Common myeloid progenitor, CD34-positive (primary cell): Measurements from ENCODE around the gene WFS1.

Experiments
- CTCF ChIA-PET: fragments of 350-600 bp; sonication (Branson Sonifier 250); formaldehyde crosslinking; loops from one replicate; lab custom pipeline; 2021; ENCODE audit warnings: antibody characterized with exemption; lab: Charles Lee
- POLR2A ChIA-PET: fragments of 350-600 bp; sonication (Branson Sonifier 250); formaldehyde crosslinking; loops from one replicate; lab custom pipeline; 2021; ENCODE audit warnings: antibody characterized with exemption; lab: Charles Lee
- DNase-seq, 3 donors: peaks; one replicate each; pipeline versions ENCODE4 v3.0.0 to v3.0.0-alpha.2; 2013
- H3K27ac ChIP-seq, 2 experiments: 1 replicate in 1 of 2; 2 replicates in 1 of 2; pipeline ENCODE4 v1.7.0; 2013; ENCODE audit warnings: inconsistent platforms in 2 of 2, low read length in 2 of 2, mild to moderate bottlenecking in 2 of 2, low read depth in 1 of 2, moderate library complexity in 1 of 2; ENCODE audit not compliant: severe bottlenecking in 2 of 2, insufficient read depth in 1 of 2, poor library complexity in 1 of 2
- H3K27me3 ChIP-seq, 5 experiments: replicated peaks in 2 of 5; 1 replicate in 3 of 5; 2 replicates in 2 of 5; pipeline versions ENCODE4 v1.6.1 to v1.7.0; 2013; ENCODE audit warnings: low read length in 4 of 5, mild to moderate bottlenecking in 2 of 5, moderate library complexity in 2 of 5, inconsistent platforms in 1 of 5; ENCODE audit not compliant: insufficient read depth in 5 of 5, control insufficient read depth in 4 of 5
- H3K36me3 ChIP-seq, 4 experiments: 1 replicate in 2 of 4; 2 replicates in 2 of 4; pipeline versions ENCODE4 v1.6.1 to v1.7.0; 2013; ENCODE audit warnings: low read length in 3 of 4, control low read depth in 1 of 4, mild to moderate bottlenecking in 1 of 4; ENCODE audit not compliant: control insufficient read depth in 4 of 4, insufficient read depth in 4 of 4
- H3K4me1 ChIP-seq, 4 experiments: 1 replicate in 3 of 4; 2 replicates in 1 of 4; pipeline versions ENCODE4 v1.6.1 to v1.7.1; 2013; ENCODE audit warnings: low read length in 3 of 4, mild to moderate bottlenecking in 3 of 4, control low read depth in 1 of 4, inconsistent platforms in 1 of 4, moderate library complexity in 1 of 4; ENCODE audit not compliant: control insufficient read depth in 4 of 4, insufficient read depth in 4 of 4; ENCODE audit errors: control extremely low read depth in 1 of 4
- H3K4me3 ChIP-seq, 7 experiments: 1 replicate in 4 of 7; 2 replicates in 3 of 7; pipeline versions ENCODE4 v1.5.1 to v1.7.0; 2013; ENCODE audit warnings: mild to moderate bottlenecking in 7 of 7, low read length in 6 of 7, moderate library complexity in 6 of 7, inconsistent platforms in 2 of 7, low read depth in 2 of 7, control low read depth in 1 of 7; ENCODE audit not compliant: insufficient read depth in 4 of 7, control insufficient read depth in 1 of 7; ENCODE audit errors: extremely low read depth in 1 of 7
- H3K9me3 ChIP-seq, 5 experiments: 1 replicate in 4 of 5; 2 replicates in 1 of 5; pipeline versions ENCODE4 v1.6.1 to v1.7.1; 2013; ENCODE audit warnings: low read length in 4 of 5, mild to moderate bottlenecking in 2 of 5, inconsistent platforms in 1 of 5, low read depth in 1 of 5, moderate library complexity in 1 of 5; ENCODE audit not compliant: control insufficient read depth in 4 of 5, insufficient read depth in 2 of 5; ENCODE audit errors: control extremely low read depth in 1 of 5
- WGBS: methylation state at CpG from one replicate; pipeline ENCODE4 v1.1.5; 2013; ENCODE audit not compliant: insufficient coverage; 5-methylcytosine and 5-hydroxymethylcytosine counted together

The WFS1 gene

DNA sequence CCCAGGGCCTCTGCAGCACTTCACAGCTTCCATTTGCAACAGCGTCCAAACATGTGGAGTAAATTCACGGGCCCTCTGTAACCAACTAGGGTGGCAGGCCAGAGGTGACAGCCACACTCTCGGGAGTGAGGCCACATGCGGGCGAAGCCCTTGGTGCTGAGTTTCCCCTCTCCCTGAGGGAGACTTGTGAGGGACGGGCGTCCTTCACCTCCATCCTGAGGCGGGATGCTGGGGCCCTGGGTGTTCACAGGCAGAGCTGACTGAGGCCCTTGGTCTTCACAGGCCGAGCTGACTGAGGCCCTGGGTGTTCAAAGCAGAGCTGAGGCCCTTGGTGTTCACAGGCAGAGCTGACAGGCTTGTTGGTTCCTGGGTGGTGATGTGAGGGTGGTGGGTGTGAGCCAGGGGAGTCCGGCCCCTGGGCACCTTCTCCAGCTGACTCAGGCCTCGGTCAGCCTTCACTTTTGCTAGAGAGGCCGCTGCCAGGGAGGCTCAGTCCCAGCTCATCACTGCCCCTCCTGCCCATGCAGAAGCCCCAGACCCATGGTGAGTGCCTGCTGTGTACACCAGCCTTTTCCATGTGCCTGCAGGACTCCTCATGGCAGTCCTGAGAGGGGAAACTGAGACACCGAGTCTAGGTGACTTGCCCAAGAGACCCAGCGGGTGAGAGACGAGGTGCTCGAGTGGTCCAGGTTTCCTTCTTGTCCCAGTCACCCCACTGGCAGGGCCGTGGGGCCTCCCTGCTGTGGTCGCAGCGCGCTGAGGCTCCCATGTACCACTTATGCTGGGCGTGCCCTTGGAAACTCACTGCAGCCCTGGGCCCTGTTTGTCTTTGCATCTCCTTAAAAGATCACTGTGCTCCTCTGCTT is 8.5 kb downstream of the WFS1 start:
- POLR2A ChIA-PET: interaction anchor here (0.7 to 0.8 kb wide), 2 partner anchors 25 to 47 kb away, joined by 3 read pairs; no protein-coding TSS in a partner anchor
- peaks cover 0 to 74% (median 23%) of the 10 kb centered on the region in 5 experiments for H3K27me3 ChIP-seq
- 47% methylated on average over 21 of the region's 21 CpGs for WGBS
- CTCF ChIA-PET: interaction anchor here (1.0 to 28.3 kb wide), 6 partner anchors 11 to 48 kb away, joined by 3 to 452 read pairs (median 4); no protein-coding TSS in a partner anchor
- peak overlapping the region in 3 of 7 experiments; percentile 11 to 37 (median 28) for H3K4me3 ChIP-seq
- peaks cover 0 to 40% (median 23%) of the 10 kb centered on the region in 4 experiments for H3K4me1 ChIP-seq
- no peak overlapping the region for H3K27ac ChIP-seq
- no peak for DNase-seq
- H3K36me3 ChIP-seq: no peaks in the 10 kb centered on the region
- H3K9me3 ChIP-seq: no peaks in the 10 kb centered on the region

DNA sequence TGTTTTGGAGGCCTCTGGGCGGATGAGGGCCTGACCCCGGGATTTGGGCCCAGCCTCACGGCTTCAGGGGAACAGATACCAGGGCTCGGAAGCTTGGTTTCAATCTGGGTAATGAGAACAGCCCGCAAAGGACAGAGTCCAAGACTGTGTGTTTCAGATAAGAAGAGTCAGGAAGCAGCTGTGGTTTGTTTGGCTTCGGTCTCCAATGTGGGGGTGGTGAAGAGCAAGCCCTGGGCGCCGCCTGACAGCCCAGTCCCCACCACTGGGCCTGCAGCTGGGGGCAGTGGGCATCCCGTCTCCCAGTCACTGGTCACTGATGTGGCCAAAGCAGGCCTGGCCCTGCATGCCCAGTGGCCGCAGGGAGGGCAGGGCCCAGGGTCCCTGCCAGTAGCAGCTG is 9.1 kb downstream of the WFS1 start:
- H3K4me1 ChIP-seq: peaks cover 0 to 40% (median 23%) of the 10 kb centered on the region in 4 experiments
- 0% methylated on average over 9 of the region's 10 CpGs for WGBS
- POLR2A ChIA-PET: interaction anchor here (0.7 to 0.8 kb wide), 2 partner anchors 26 to 46 kb away, joined by 3 read pairs; no protein-coding TSS in a partner anchor
- no peaks in the 10 kb centered on the region for H3K9me3 ChIP-seq
- no peak overlapping the region for H3K27ac ChIP-seq
- no peaks in the 10 kb centered on the region for H3K36me3 ChIP-seq
- CTCF ChIA-PET: interaction anchor here (1.0 to 28.3 kb wide), 6 partner anchors 11 to 47 kb away, joined by 3 to 452 read pairs (median 4); no protein-coding TSS in a partner anchor
- H3K4me3 ChIP-seq: peak overlapping the region in 2 of 7 experiments; percentile 11 to 40
- peak; percentile 92 to 98 (median 98) for DNase-seq
- peaks cover 0 to 74% (median 29%) of the 10 kb centered on the region in 5 experiments for H3K27me3 ChIP-seq

DNA sequence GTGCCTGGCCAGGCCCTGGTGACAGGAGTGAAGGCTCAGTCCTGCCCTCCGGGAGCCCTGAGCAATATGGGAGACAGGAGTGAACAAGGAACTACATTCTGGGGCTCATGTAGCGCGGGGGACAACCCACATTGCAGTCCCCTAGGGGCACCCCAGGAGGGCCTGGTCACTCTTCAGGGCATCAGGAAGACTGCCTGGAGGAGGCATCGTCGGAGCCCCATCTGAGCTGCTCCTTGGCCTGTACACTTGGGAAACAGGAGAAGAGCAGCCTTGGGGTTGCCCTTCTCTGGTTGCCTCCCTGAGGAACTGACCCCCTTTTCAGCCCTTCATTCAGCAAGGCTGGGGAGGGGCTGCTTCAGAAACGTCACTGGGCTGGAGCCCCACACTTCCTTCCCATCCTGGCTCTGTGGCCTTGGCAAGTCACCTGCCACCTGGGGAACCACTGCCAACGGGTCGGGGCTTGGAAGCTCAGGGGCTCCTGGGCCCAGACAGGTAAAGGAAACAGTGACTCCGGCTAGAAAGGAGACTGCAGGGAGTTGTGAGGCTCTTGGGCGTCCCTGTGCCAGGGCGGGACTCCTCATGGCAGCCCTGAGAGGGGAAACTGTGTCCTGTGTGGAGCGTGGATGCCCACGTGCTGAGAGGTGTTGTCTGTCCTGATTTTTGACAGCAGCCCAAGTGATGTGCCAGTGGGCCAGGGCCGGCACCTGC is 10.1 kb downstream of the WFS1 start:
- 69% methylated on average over 14 of the region's 14 CpGs for WGBS
- Histone ChIP-seq H3K9me3 (no peaks in the 10 kb centered on the region), H3K27me3 (peaks cover 0 to 68% (median 30%) of the 10 kb centered on the region in 5 experiments), H3K36me3 (no peaks in the 10 kb centered on the region), H3K4me3 (no peak overlapping the region), H3K27ac (no peak overlapping the region), H3K4me1 (peaks cover 0 to 40% (median 23%) of the 10 kb centered on the region in 4 experiments)
- no peak for DNase-seq
- CTCF ChIA-PET: interaction anchor here (1.0 to 28.3 kb wide), 5 partner anchors 10 to 46 kb away, joined by 3 to 452 read pairs (median 5); no protein-coding TSS in a partner anchor
- POLR2A ChIA-PET: no interaction called here

DNA sequence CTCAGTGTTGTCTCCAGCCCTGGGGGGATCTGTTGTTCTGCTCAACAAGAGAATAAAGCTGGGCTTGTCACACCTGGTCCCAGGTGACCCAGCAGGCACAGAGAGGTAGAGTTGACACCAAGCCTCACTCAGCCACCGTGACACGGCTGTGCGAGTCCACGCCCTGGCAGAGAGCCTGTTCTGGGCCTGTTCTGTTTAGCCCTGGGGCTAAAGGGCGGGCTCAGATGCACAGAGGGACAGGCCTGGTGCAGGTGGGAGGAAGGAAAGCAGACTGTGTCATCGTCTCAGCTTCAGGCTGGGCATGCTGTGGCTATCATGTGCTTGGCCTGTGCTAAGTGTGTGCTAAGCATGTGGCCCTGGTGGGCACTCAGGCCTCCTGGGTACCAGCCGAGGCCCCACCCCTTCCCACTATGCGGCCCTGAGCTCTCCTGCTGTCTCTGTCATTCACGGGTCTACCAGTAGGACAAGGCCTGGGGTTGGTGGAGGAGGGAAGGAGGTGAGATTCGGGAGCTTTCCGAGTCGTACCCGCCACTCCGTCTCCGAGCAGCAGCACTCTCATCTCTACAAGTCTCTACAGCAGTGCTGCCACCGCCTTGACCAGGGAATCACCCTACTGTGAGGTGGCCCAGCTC is 10.8 kb downstream of the WFS1 start:
- Histone ChIP-seq H3K9me3 (no peaks in the 10 kb centered on the region), H3K4me3 (no peak overlapping the region), H3K4me1 (peaks cover 0 to 40% (median 23%) of the 10 kb centered on the region in 4 experiments), H3K36me3 (no peaks in the 10 kb centered on the region), H3K27ac (no peak overlapping the region), H3K27me3 (peaks cover 0 to 67% (median 26%) of the 10 kb centered on the region in 5 experiments)
- DNase-seq: no peak
- WGBS: 94% methylated on average over 13 of the region's 16 CpGs
- ChIA-PET POLR2A (no interaction called here), CTCF (interaction anchor here (1.0 to 28.3 kb wide), 3 partner anchors 16 to 45 kb away, joined by 3 to 452 read pairs (median 38); no protein-coding TSS in a partner anchor)

DNA sequence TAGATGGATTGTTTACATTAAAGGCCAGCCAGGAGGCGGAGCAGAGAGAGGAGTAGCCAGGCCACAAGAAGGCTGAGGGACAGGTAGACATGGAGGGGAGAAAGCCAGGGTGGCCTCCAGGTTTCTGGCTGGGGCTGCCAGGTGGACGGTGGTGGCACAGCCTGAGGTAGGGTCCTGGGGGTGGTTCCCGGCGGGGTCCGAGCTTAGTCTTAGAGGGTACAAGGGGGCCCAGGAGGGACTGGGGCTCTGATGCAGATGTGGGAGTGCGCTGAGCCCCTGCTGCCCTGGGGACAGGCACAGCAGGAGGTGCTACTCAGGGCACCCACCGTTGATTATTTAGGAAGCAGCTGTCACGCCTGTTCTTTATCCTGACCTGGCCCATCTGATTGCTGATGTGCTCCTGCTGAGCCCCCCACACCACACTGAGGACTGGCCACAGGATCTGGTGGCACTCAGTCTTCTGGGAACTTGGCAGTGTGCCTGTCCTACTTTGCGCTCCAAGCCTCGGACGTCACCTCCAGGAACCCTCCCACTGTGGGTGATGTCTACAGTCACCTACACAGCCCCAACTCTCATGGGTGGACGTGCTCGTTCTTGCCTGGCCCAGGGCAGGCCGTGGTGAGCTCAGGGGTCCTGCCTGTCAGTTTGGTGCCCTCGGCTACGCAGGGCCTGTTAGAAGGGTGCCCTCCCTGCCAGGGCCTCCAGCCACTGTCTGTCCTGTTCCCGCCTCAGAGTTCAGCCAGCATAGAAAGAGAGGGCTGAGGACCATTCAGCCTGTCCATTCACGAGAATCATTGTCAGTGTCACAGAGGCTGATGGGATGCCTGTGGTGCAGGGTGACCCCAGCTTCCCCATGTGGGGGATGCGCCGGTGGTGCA is 12.0 kb downstream of the WFS1 start:
- peak in 2 of 3 donors; percentile 49 to 62 for DNase-seq
- ChIA-PET CTCF (interaction anchor here (0.9 to 28.3 kb wide), 3 partner anchors 13 to 44 kb away, joined by 4 to 452 read pairs (median 38); no protein-coding TSS in a partner anchor), POLR2A (no interaction called here)
- H3K4me3 ChIP-seq: no peak overlapping the region
- H3K27me3 ChIP-seq: peaks cover 0 to 64% (median 19%) of the 10 kb centered on the region in 5 experiments
- WGBS: 84% methylated on average over 16 of the region's 20 CpGs
- peaks cover 0 to 6% (median 2%) of the 10 kb centered on the region in 5 experiments for H3K9me3 ChIP-seq
- no peak overlapping the region for H3K27ac ChIP-seq
- no peaks in the 10 kb centered on the region for H3K36me3 ChIP-seq
- H3K4me1 ChIP-seq: peaks cover 0 to 40% (median 23%) of the 10 kb centered on the region in 4 experiments
